Hypothalamus (tissue), 51 donors: ENCODE measurements around the gene SMAD7.
A peak's percentile ranks its signal among the peaks of the same experiment; 100 is the strongest.

Experiments
- DNase-seq, 51 donors: peaks; one replicate each; lab custom pipeline; 2025; lab: John Stamatoyannopoulos, UW

Gene SMAD7

GRCh38 chr18:48948112-48949049, 2.4 kb downstream of the SMAD7 start:
- peak in 28 of 51 donors; percentile 7 to 83 (median 49) for DNase-seq

GRCh38 chr18:48947560-48947959, 3.2 kb downstream of the SMAD7 start:
- peak in 26 of 51 donors; percentile 15 to 64 (median 42) for DNase-seq

GRCh38 chr18:48947092-48947491, 3.7 kb downstream of the SMAD7 start:
- DNase-seq, result no peak

- DNase-seq, result peak in 4 of 51 donors; percentile 20 to 65 (median 50)
Measured at GRCh38 chr18:48946329-48946835, 4.4 kb downstream of the SMAD7 start.

GRCh38 chr18:48945953-48946217, 4.9 kb downstream of the SMAD7 start:
- no peak for DNase-seq

GRCh38 chr18:48944634-48945033, 6.1 kb downstream of the SMAD7 start:
- no peak for DNase-seq

- DNase-seq, result no peak
Measured at GRCh38 chr18:48943736-48944527, 6.8 kb downstream of the SMAD7 start.

GRCh38 chr18:48943333-48943732, 7.4 kb downstream of the SMAD7 start:
- DNase-seq, result no peak

GRCh38 chr18:48942554-48943261, 8.1 kb downstream of the SMAD7 start:
- no peak for DNase-seq

- DNase-seq, result no peak
Measured at GRCh38 chr18:48942086-48942485, 8.7 kb downstream of the SMAD7 start.

GRCh38 chr18:48941672-48942071, 9.1 kb downstream of the SMAD7 start:
- no peak for DNase-seq

- DNase-seq, result no peak
Measured at GRCh38 chr18:48940854-48941611, 9.7 kb downstream of the SMAD7 start.

- peak in 3 of 51 donors; percentile 25 to 49 (median 40) for DNase-seq
Measured at GRCh38 chr18:48939205-48940097, 11.3 kb downstream of the SMAD7 start.

- DNase-seq, result no peak
Measured at GRCh38 chr18:48938827-48939204, 11.9 kb downstream of the SMAD7 start.

- peak in 1 of 51 donors; percentile 26 for DNase-seq
Measured at GRCh38 chr18:48937869-48938750, 12.7 kb downstream of the SMAD7 start.

- no peak for DNase-seq
Measured at GRCh38 chr18:48935433-48935774, 15.4 kb downstream of the SMAD7 start.

- DNase-seq, result peak in 10 of 51 donors; percentile 14 to 48 (median 36)
Measured at GRCh38 chr18:48934723-48935432, 15.9 kb downstream of the SMAD7 start.

- DNase-seq, result no peak
Measured at GRCh38 chr18:48934415-48934722, 16.4 kb downstream of the SMAD7 start.
